ENCODE measurements around the gene MTHFD2L.

DNA sequence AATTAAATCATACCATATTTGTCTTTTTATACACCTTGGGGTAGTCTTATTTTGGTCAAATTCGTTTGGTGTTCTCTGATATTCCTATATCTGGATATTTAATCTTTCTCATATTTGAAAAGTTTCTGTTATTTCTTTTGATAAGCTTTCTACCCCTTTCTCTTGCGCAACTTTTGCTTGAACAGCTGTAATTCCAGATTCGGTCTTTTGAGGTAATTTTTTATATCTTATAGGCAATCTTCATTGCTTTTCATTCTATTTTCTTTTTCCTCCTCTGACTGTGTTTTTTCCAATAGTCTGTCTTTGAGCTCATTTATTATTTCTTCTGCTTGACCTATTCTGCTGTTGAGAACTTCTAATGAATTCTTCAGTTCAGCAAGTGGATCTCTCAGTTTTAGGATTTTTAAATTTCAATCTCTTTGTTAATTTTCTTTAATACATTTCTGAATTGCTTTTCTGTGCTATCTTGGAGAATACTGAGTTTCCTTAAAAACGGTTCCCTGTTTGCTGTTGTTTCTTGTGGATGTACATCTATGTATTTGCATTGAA lies 11.3 kb upstream of the MTHFD2L start:
- TF ChIP-seq, protein P1, sequence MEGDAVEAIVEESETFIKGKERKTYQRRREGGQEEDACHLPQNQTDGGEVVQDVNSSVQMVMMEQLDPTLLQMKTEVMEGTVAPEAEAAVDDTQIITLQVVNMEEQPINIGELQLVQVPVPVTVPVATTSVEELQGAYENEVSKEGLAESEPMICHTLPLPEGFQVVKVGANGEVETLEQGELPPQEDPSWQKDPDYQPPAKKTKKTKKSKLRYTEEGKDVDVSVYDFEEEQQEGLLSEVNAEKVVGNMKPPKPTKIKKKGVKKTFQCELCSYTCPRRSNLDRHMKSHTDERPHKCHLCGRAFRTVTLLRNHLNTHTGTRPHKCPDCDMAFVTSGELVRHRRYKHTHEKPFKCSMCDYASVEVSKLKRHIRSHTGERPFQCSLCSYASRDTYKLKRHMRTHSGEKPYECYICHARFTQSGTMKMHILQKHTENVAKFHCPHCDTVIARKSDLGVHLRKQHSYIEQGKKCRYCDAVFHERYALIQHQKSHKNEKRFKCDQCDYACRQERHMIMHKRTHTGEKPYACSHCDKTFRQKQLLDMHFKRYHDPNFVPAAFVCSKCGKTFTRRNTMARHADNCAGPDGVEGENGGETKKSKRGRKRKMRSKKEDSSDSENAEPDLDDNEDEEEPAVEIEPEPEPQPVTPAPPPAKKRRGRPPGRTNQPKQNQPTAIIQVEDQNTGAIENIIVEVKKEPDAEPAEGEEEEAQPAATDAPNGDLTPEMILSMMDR (IDR thresholded peaks at IDR 0.05), result no peak
- TF ChIP-seq POLR2A (IDR thresholded peaks at IDR 0.05), result no peak
